Activated CD4-positive, alpha-beta T cell treated with anti-CD3 and anti-CD28 coated beads, Interleukin-10, Interleukin-2, amounts not matched to agents 100 ng/mL and 50 ng/mL, durations not matched to agents 16 hours and 8 hours (primary cell): ENCODE measurements around the gene GPRASP3.
A peak's percentile ranks its signal among the peaks of the same experiment; 100 is the strongest.
"Not testable (repeated sequence)": the region's sequence is repeated elsewhere in the genome, so short reads cannot be mapped to it uniquely, and the experiment has no call there.

Experiments
- DNase-seq: peaks from one replicate; pipeline ENCODE4 v3.0.0-alpha.2; 2020

GPRASP3 gene

GRCh38 chrX:102720237-102721168 lies at the start of gene GPRASP3:
TSS of gene GPRASP3 (plus strand) at chrX:102720743. CDS start at chrX:102748996, 28,253 bp downstream.
- peak; percentile 75 for DNase-seq

- no peak for DNase-seq
These were observed 47.7 kb upstream of the GPRASP3 start for GRCh38 chrX:102672856-102673255.

- not testable (repeated sequence) for DNase-seq
These were observed 43.1 kb upstream of the GPRASP3 start for GRCh38 chrX:102677479-102677878.

DNA sequence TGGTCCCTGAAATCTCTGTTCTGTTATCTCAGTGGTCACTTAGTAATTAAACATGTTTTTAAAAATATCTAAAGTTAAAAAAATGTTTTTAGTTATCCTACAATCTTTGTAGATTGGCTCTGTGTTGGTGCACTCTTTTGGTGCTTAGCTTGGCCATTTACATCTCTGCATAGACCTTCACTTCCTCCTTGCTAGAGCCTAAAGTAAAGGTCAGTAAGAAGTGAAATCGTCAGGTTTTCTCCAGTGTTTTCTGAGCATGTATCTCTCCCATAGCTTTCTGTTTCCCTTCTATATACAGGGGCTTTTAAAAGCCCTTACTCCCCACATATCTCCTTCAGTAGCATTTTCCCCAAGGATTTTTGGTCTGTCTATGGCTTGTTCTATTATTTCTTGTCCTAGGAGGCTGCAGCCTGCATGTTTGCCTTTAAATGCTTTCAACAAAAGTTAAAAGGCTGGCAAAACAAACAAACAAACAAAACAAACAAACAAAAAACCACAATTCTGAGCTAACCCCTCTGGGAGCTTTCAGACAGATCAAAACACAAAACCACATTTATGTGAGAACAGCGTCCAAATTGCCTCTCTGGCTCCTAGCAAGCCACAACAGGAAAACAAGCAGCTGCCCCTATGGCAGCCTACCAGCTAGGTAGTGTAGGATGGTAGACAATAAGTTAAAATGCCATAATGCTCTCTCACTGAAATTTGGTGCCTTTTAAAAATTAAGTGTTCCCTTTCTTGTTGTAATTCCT lies 35.6 kb upstream of the GPRASP3 start:
- no peak for DNase-seq

GRCh38 chrX:102694749-102695148 lies 25.8 kb upstream of the GPRASP3 start:
- no peak for DNase-seq

DNA sequence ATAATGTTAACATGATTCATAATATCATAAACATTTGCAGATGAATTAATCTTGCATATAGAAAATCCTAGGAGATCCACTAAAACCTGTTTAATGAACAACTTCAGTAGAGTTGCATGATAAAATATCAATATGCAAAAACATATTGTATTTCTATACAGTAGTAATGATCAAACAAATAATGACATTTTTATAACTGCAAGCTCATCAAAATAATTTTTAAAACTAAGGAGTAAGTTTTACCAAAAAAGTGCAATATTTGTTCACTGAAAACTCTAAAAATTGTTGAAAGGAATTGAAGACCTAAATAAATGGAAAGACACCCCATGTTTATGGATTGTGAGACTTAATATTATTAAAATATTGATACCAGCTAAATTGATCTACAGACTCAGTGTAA lies 24.2 kb upstream of the GPRASP3 start:
- no peak for DNase-seq

- no peak for DNase-seq
These were observed 23.0 kb upstream of the GPRASP3 start for GRCh38 chrX:102697494-102697893.

GRCh38 chrX:102708900-102709299 lies 11.6 kb upstream of the GPRASP3 start:
- no peak for DNase-seq

- DNase-seq = no peak
These were observed 8.7 kb upstream of the GPRASP3 start for GRCh38 chrX:102711872-102712215.

DNA sequence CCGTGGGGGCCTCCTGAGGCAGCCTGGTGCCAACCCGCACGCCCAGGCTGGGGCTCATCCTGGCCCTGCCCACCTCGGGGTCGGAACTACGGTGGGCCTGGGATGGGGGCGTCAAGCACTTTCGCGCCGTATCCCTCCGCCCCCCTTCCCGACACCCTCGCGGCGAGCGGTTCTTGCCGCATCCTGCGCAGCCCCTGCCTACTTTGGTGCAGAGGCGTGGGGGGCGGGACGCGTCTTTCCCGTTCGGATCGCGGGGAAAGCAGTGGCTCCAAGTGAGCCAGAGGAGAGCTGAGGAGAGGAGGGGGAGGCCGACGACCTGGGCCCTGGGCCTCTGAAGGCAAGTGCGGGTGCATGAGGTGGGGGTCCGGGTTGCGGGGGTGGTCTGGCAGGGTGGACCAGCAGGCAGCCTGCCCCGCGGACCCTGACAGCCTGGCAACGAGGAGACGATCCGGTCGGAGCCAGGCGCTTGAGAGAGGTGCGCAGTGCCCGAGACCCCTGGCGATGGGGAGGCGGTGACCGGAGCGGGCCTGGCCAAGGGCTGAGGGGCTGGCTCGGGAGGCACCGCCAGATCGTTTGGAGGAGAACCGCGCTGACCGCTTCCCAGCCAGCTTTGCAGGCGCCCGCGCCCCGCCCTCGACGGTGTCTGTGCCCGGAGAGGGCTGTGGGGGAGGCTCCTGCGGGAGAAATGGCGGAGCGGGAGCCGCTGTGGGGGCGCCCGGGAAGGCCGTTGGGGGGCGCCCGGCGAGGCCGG lies 8.2 kb upstream of the GPRASP3 start, which contains the start of gene GPRASP2:
GPRASP2 (plus strand) TSS at position 233 of the 751 bp plus-strand sequence. CDS start 2,422 bp downstream, outside the sequence.
- no peak for DNase-seq

DNA sequence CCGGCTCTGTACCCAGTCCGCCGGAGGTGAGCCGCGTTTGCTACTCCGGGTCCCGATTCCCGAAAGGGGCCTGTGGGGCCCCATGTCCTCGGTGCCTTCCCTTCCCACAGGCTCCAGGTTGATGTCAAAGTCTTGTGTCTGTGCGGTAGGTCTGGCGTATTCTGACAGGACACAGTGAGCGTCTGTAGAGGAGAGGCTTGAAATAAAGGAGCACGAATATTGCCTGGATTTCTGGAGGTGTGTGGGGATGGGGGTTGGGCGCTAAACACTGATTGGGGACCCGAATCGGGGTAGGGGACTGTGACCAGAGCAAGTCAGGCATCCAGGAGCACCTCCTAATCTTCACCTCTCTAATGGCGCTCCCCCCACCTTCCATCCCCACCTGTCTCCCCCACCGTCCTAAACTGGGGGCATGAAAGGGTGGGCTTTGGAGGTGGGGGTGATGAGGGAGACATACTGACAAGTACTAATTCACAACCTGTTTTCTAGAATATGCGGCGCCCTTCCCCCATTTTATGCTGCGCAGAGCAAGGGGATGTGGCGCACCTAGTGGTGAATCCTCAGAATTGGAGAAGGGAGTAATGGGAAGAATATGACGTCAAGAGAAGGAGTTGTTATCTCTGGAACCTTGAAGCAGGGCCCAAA lies 7.4 kb upstream of the GPRASP3 start:
- no peak for DNase-seq

DNA sequence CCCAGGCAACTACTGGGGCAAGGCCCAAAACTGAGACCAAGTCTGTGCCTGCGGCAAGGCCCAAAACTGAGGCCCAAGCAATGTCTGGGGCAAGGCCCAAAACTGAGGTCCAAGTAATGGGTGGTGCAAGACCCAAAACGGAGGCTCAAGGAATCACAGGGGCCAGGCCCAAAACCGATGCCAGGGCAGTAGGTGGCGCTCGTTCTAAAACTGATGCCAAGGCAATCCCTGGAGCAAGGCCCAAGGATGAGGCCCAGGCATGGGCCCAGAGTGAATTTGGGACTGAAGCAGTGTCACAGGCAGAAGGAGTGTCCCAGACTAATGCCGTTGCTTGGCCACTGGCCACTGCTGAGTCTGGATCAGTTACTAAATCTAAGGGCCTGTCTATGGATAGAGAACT lies 5.5 kb upstream of the GPRASP3 start:
- no peak for DNase-seq

GRCh38 chrX:102715967-102716366 lies 4.6 kb upstream of the GPRASP3 start:
- no peak for DNase-seq

DNA sequence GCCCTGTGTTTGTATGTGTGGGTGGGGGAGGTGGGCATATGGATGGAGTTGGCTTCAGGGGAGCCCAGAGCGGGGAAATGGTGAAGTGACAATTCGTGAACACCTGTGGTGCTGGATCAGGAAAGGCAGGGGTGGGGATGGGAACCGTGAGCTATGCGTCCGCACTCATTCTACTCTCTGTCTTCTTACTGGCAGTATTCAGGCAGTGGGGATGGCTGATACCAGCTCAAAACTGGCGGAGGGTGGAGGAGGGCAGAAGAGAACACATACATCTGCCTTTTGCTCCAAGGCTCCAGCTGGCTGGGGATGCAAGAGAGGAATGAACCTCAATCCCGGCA lies 595 bp downstream of the GPRASP3 start:
- not testable (repeated sequence) for DNase-seq

DNA sequence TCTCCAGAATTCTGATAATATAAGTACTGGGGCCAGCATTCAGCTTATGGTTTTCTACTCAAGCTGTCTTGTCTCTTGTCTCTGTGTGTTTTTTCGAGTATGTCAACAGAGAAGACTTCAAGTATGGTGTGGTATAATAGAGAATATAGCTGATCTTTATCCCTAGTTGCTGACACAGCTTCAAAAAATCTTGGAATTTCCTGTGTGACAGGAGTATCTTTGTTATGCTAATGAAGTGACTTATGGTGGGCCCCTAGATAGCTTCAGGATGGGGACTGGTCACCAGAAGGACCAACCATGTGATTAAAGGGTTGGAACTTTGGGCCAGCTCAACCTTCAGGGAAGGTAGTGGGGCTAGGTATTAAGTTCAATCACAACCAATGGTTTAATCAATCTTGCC lies 2.9 kb downstream of the GPRASP3 start:
- DNase-seq = no peak

- no peak for DNase-seq
These were observed 7.2 kb downstream of the GPRASP3 start for GRCh38 chrX:102727761-102728160.

GRCh38 chrX:102728646-102729045 lies 8.1 kb downstream of the GPRASP3 start:
- DNase-seq = no peak

GRCh38 chrX:102739657-102740056 lies 19.1 kb downstream of the GPRASP3 start:
- no peak for DNase-seq

- DNase-seq = peak; percentile 22
These were observed 23.8 kb downstream of the GPRASP3 start for GRCh38 chrX:102744307-102744706.

GRCh38 chrX:102745513-102745856 lies 24.9 kb downstream of the GPRASP3 start:
- no peak for DNase-seq

- peak; percentile 8 for DNase-seq
These were observed 25.5 kb downstream of the GPRASP3 start for GRCh38 chrX:102745857-102746584.

- no peak for DNase-seq
These were observed 44.7 kb downstream of the GPRASP3 start for GRCh38 chrX:102765217-102765616.
